ENCODE data around the gene YIPF3. TPM values are rescaled to one million over a fixed set of nuclear protein-coding genes. Genes with fewer than 3 reads are reported as not detected.

The YIPF3 gene
- polyA plus RNA-seq, 1 donor from 2014 or later = 244 TPM

GRCh38 chr6:43511824-43512415 is 4.8 kb downstream of the YIPF3 start (continued):
- TF ChIP-seq SMC3 (conservative IDR thresholded peaks at IDR 0.05; ENCODE audit: poor library complexity) (no peak), EP300 (conservative IDR thresholded peaks at IDR 0.05; ENCODE audit: poor library complexity, severe bottlenecking) (no peak), TAF1 (IDR thresholded peaks at IDR 0.05; ENCODE audit: low read depth) (no peak)

DNA sequence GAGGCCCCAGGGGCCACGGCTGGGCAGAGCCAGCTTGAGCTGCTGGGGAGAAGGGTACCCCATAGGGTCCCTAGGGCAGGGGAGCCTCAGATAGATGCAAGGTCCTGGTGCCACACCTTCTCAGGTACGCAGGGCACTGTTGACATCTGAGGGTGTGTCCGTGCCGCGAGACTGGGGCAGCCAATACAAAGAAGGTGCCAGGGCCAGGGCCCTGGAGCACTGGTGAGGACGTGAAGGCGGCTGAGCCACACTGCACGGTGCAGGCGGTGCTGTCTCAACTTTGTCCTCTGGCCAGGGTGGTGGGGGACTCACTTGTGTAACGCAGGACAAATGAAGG is 5.9 kb downstream of the YIPF3 start:
- H3K27ac ChIP-seq (ENCODE audit: low read length) = peak overlapping the region; percentile 76
- peaks cover 5% of the 10 kb centered on the region for H3K36me3 ChIP-seq (ENCODE audit: insufficient read depth, low read length)
- H3K9ac ChIP-seq (ENCODE audit: low read length) = peak overlapping the region; percentile 81

More for the DNA sequence above, 5.9 kb downstream of the YIPF3 start:
- H3K9me2 ChIP-seq (ENCODE audit: insufficient read depth, low read length) = no peaks in the 10 kb centered on the region
- H3F3A ChIP-seq (ENCODE audit: insufficient read depth, low read length, poor library complexity, severe bottlenecking) = no peaks in the 10 kb centered on the region
- peaks cover 17% of the 10 kb centered on the region for H3K79me2 ChIP-seq (replicated peaks; ENCODE audit: insufficient read depth, low read length)
- no peak for TF ChIP-seq REST (IDR thresholded peaks at IDR 0.05; ENCODE audit: borderline replicate concordance)
- TF ChIP-seq, protein P1, sequence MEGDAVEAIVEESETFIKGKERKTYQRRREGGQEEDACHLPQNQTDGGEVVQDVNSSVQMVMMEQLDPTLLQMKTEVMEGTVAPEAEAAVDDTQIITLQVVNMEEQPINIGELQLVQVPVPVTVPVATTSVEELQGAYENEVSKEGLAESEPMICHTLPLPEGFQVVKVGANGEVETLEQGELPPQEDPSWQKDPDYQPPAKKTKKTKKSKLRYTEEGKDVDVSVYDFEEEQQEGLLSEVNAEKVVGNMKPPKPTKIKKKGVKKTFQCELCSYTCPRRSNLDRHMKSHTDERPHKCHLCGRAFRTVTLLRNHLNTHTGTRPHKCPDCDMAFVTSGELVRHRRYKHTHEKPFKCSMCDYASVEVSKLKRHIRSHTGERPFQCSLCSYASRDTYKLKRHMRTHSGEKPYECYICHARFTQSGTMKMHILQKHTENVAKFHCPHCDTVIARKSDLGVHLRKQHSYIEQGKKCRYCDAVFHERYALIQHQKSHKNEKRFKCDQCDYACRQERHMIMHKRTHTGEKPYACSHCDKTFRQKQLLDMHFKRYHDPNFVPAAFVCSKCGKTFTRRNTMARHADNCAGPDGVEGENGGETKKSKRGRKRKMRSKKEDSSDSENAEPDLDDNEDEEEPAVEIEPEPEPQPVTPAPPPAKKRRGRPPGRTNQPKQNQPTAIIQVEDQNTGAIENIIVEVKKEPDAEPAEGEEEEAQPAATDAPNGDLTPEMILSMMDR (IDR thresholded peaks at IDR 0.05; ENCODE audit: poor library complexity, severe bottlenecking) = no peak
- TF ChIP-seq POLR2AphosphoS5 (IDR thresholded peaks at IDR 0.05) = no peak
- no peaks in the 10 kb centered on the region for H3K9me3 ChIP-seq (ENCODE audit: low read length)
- H3K4me2 ChIP-seq (ENCODE audit: low read length) = no peak overlapping the region
- H3K4me3 ChIP-seq (ENCODE audit: low read length) = peak overlapping the region; percentile 75
- H2AFZ ChIP-seq (ENCODE audit: low read depth, low read length) = no peak overlapping the region
- H4K20me1 ChIP-seq (ENCODE audit: insufficient read depth) = no peaks in the 10 kb centered on the region
- H3K27me3 ChIP-seq (ENCODE audit: insufficient read depth, low read depth, low read length) = no peaks in the 10 kb centered on the region

Data from neural cell (in vitro differentiated cells).